HepG2 (cell line): ENCODE data around the gene RINL. TPM values are rescaled to one million over a fixed set of nuclear protein-coding genes. Genes with fewer than 3 reads are reported as not detected.
A peak's percentile ranks its signal among the peaks of the same experiment; 100 is the strongest.

Experiments used
- AHR ChIP-seq: IDR thresholded peaks from 2 replicates; pipeline ENCODE4 v1.6.1; 2018; ENCODE audit warnings: missing genetic modification reagents, missing compliant biosample characterization
- BCL6 ChIP-seq: IDR thresholded peaks from 2 replicates; pipeline ENCODE4 v1.6.1; 2016; ENCODE audit warnings: missing genetic modification reagents, missing compliant biosample characterization
- ERF ChIP-seq: IDR thresholded peaks from 2 replicates; pipeline ENCODE4 v1.6.1; 2018; ENCODE audit warnings: missing biosample characterization, missing genetic modification reagents
- GTF3A ChIP-seq: sonication (generic); formaldehyde crosslinking; conservative IDR thresholded peaks from 2 replicates; pipeline ENCODE4 v1.4.0; 2020; ENCODE audit warnings: mild to moderate bottlenecking, missing genetic modification reagents
- HNF4G ChIP-seq, 2 experiments: sonication (generic) in 1 of 2; formaldehyde crosslinking in 1 of 2; IDR thresholded peaks; 2 replicates each; pipeline versions ENCODE4 v1.4.0 to v1.6.1; 2011 to 2020; ENCODE audit warnings: borderline replicate concordance in 2 of 2, low read depth in 2 of 2, mild to moderate bottlenecking in 2 of 2, low read length in 1 of 2, missing genetic modification reagents in 1 of 2, moderate library complexity in 1 of 2
- PTBP1 ChIP-seq: fragments of 200-400 bp; formaldehyde crosslinking; IDR thresholded peaks from 2 replicates; pipeline ENCODE4 v1.6.1; 2018; ENCODE audit warnings: low read length, low read depth; ENCODE audit not compliant: poor library complexity, severe bottlenecking
- RARA ChIP-seq: IDR thresholded peaks from 2 replicates; pipeline ENCODE4 v1.6.1; 2016; ENCODE audit warnings: missing genetic modification reagents, missing compliant biosample characterization
- SPEN ChIP-seq: sonication (generic); formaldehyde crosslinking; IDR thresholded peaks from 2 replicates; pipeline ENCODE4 v1.5.1; 2020; ENCODE audit warnings: low read depth, mild to moderate bottlenecking, missing genetic modification reagents
- SRSF1 ChIP-seq: fragments of 200-400 bp; formaldehyde crosslinking; optimal IDR thresholded peaks from 2 replicates; pipeline ENCODE3; 2017; ENCODE audit warnings: mild to moderate bottlenecking, low read depth, low read length, moderate library complexity
- TCF12 ChIP-seq, 2 experiments: fragments of 450-650 bp in 1 of 2; sonication (generic) in 1 of 2; formaldehyde crosslinking in 1 of 2; IDR thresholded peaks; 2 replicates each; pipeline versions ENCODE4 v1.6.1 to v1.8.0; 2017 to 2022; ENCODE audit warnings: antibody characterized with exemption in 1 of 2, mild to moderate bottlenecking in 1 of 2, missing genetic modification reagents in 1 of 2, moderate library complexity in 1 of 2
- TSC22D2 ChIP-seq: sonication (generic); formaldehyde crosslinking; IDR thresholded peaks from 2 replicates; pipeline ENCODE4 v1.5.1; 2020; ENCODE audit warnings: missing genetic modification reagents, mild to moderate bottlenecking, borderline replicate concordance
- ZKSCAN1 ChIP-seq: fragments of 150-350 bp; IDR thresholded peaks from 2 replicates; pipeline ENCODE4 v1.6.1; 2014; ENCODE audit warnings: low read length
- ZNF180 ChIP-seq: sonication (generic); formaldehyde crosslinking; IDR thresholded peaks from 2 replicates; pipeline ENCODE4 v1.4.0; 2020; ENCODE audit warnings: low read depth, missing genetic modification reagents, borderline replicate concordance
- ZNF263 ChIP-seq: sonication (generic); formaldehyde crosslinking; IDR thresholded peaks from 2 replicates; pipeline ENCODE4 v1.4.0; 2020; ENCODE audit warnings: missing genetic modification reagents
- ZNF317 ChIP-seq: sonication (generic); formaldehyde crosslinking; IDR thresholded peaks from 2 replicates; pipeline ENCODE4 v1.5.0; 2020; ENCODE audit warnings: mild to moderate bottlenecking, missing genetic modification reagents
- ZNF44 ChIP-seq: sonication (generic); formaldehyde crosslinking; IDR thresholded peaks from 2 replicates; pipeline ENCODE4 v1.5.1; 2020; ENCODE audit warnings: mild to moderate bottlenecking, missing genetic modification reagents
- ZNF709 ChIP-seq: sonication (generic); formaldehyde crosslinking; IDR thresholded peaks from 2 replicates; pipeline ENCODE4 v1.5.0; 2020; ENCODE audit warnings: mild to moderate bottlenecking, missing genetic modification reagents
- polyA plus RNA-seq, 8 experiments: library from polyadenylated mRNA; depleted of rRNA in 3 of 8; stranded (reverse) in 7 of 8; unstranded in 1 of 8; fragments of >200 nt; fragmentation: Illumina TruSeq in 4 of 8; extraction: Trizol in 4 of 8; gene quantifications; 2 replicates each; pipeline versions ENCODE4 v1.2.1 to v1.2.3, GENCODE V29; 2011 to 2016; ENCODE audit warnings: low read depth in 4 of 8, missing spikeins in 1 of 8, mixed read lengths in 1 of 8; ENCODE audit not compliant: insufficient read depth in 1 of 8
- total RNA-seq, 5 experiments: library from RNA; depleted of rRNA; stranded (reverse); fragments of >200 nt; fragmentation: Illumina TruSeq; extraction: Trizol; gene quantifications; 2 replicates each; pipeline ENCODE4 v1.2.3, GENCODE V29; 2016; ENCODE audit warnings: low read depth in 1 of 5
- TF ChIP-seq, protein P1 (sequence below): sonication (generic); formaldehyde crosslinking; IDR thresholded peaks from 2 replicates; pipeline ENCODE4 v1.4.0; 2020; ENCODE audit warnings: missing genetic modification reagents, borderline replicate concordance
- TF ChIP-seq, protein P2 (sequence below): sonication (generic); formaldehyde crosslinking; IDR thresholded peaks from 2 replicates; pipeline ENCODE4 v1.5.0; 2020; ENCODE audit warnings: mild to moderate bottlenecking, missing genetic modification reagents
- TF ChIP-seq, protein P3 (sequence below): IDR thresholded peaks from 2 replicates; pipeline ENCODE4 v1.6.1; 2012; ENCODE audit warnings: inconsistent platforms
- TF ChIP-seq, protein P4 (sequence below): sonication (generic); formaldehyde crosslinking; IDR thresholded peaks from 2 replicates; pipeline ENCODE4 v1.8.0; 2022; ENCODE audit warnings: missing genetic modification reagents, mild to moderate bottlenecking, borderline replicate concordance
- TF ChIP-seq, protein P5 (sequence below): sonication (generic); formaldehyde crosslinking; IDR thresholded peaks from 2 replicates; pipeline ENCODE4 v1.4.0; 2020; ENCODE audit warnings: missing genetic modification reagents

Gene RINL
- total and polyA plus RNA-seq, 2 of the 13 experiments (the other 11 are each of a cell fraction or from before 2014, with no cell fraction given), result 11.4 to 18.0 TPM

DNA sequence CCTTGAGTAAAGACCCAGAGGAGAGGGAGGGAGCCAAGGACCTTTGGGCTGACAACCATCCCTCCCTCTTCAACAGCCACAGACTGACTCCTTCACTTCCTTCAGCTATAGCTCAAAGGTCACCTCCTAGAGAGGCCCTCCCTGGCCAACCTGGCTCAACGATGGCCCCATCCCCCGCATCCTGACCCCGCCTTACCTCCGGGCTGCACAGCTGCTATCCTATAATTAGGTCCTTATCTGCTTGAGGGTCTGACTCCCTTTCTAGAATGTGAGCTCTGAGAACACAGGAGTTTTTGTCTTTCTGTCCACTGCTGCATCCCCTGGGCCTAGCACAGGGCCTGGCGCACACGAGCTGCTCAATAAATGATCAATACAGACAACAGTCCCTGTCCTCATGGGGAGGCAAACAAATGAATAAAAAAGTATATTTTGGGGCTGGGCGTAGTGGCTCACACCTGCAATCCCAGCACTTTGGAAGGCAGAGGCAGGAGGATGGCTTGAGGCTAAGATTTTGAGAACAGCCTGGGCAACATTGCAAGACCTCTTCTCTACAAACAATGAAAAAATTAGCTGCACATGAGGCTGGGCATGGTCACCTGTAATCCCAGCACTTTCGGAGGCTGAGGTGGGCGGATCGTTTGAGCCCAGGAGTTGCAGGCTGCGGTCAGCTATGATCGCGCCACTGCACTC lies 58.7 kb downstream of the RINL start (continued):
- TF ChIP-seq, protein P1, sequence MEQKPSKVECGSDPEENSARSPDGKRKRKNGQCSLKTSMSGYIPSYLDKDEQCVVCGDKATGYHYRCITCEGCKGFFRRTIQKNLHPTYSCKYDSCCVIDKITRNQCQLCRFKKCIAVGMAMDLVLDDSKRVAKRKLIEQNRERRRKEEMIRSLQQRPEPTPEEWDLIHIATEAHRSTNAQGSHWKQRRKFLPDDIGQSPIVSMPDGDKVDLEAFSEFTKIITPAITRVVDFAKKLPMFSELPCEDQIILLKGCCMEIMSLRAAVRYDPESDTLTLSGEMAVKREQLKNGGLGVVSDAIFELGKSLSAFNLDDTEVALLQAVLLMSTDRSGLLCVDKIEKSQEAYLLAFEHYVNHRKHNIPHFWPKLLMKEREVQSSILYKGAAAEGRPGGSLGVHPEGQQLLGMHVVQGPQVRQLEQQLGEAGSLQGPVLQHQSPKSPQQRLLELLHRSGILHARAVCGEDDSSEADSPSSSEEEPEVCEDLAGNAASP, result peak; percentile 83; the same call in 1 of the 2 replicates
- TF ChIP-seq, protein P2, sequence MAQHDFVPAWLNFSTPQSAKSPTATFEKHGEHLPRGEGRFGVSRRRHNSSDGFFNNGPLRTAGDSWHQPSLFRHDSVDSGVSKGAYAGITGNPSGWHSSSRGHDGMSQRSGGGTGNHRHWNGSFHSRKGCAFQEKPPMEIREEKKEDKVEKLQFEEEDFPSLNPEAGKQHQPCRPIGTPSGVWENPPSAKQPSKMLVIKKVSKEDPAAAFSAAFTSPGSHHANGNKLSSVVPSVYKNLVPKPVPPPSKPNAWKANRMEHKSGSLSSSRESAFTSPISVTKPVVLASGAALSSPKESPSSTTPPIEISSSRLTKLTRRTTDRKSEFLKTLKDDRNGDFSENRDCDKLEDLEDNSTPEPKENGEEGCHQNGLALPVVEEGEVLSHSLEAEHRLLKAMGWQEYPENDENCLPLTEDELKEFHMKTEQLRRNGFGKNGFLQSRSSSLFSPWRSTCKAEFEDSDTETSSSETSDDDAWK (CRISPR knock-in tag), result no peak
- TF ChIP-seq SPEN (CRISPR knock-in tag) (no peak), ZNF263 (CRISPR knock-in tag) (no peak), HNF4G (IDR thresholded peaks at IDR 0.05; ENCODE audit: borderline replicate concordance, low read depth, low read length) (peak; percentile 87), HNF4G (CRISPR knock-in tag; IDR thresholded peaks at IDR 0.05; ENCODE audit: borderline replicate concordance, low read depth) (peak; percentile 20; the same call in 1 of the 2 replicates), ZNF317 (CRISPR knock-in tag) (no peak), TSC22D2 (CRISPR knock-in tag) (no peak), ZNF180 (CRISPR knock-in tag) (no peak), BCL6 (peak; percentile 56; the same call in 1 of the 2 replicates), RARA (peak; percentile 75), ERF (no peak), PTBP1 (no peak), TCF12 (IDR thresholded peaks at IDR 0.05) (no peak), TCF12 (CRISPR knock-in tag; IDR thresholded peaks at IDR 0.05) (no peak), ZNF709 (CRISPR knock-in tag) (no peak), GTF3A (CRISPR knock-in tag) (no peak), SRSF1 (no peak), ZKSCAN1 (no peak), ZNF44 (CRISPR knock-in tag) (no peak), AHR (CRISPR knock-in tag) (no peak)
- TF ChIP-seq, protein P3, sequence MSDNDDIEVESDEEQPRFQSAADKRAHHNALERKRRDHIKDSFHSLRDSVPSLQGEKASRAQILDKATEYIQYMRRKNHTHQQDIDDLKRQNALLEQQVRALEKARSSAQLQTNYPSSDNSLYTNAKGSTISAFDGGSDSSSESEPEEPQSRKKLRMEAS, result peak; percentile 39; the same call in 1 of the 2 replicates
- TF ChIP-seq, protein P4, sequence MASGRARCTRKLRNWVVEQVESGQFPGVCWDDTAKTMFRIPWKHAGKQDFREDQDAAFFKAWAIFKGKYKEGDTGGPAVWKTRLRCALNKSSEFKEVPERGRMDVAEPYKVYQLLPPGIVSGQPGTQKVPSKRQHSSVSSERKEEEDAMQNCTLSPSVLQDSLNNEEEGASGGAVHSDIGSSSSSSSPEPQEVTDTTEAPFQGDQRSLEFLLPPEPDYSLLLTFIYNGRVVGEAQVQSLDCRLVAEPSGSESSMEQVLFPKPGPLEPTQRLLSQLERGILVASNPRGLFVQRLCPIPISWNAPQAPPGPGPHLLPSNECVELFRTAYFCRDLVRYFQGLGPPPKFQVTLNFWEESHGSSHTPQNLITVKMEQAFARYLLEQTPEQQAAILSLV (CRISPR knock-in tag), result no peak
- TF ChIP-seq, protein P5, sequence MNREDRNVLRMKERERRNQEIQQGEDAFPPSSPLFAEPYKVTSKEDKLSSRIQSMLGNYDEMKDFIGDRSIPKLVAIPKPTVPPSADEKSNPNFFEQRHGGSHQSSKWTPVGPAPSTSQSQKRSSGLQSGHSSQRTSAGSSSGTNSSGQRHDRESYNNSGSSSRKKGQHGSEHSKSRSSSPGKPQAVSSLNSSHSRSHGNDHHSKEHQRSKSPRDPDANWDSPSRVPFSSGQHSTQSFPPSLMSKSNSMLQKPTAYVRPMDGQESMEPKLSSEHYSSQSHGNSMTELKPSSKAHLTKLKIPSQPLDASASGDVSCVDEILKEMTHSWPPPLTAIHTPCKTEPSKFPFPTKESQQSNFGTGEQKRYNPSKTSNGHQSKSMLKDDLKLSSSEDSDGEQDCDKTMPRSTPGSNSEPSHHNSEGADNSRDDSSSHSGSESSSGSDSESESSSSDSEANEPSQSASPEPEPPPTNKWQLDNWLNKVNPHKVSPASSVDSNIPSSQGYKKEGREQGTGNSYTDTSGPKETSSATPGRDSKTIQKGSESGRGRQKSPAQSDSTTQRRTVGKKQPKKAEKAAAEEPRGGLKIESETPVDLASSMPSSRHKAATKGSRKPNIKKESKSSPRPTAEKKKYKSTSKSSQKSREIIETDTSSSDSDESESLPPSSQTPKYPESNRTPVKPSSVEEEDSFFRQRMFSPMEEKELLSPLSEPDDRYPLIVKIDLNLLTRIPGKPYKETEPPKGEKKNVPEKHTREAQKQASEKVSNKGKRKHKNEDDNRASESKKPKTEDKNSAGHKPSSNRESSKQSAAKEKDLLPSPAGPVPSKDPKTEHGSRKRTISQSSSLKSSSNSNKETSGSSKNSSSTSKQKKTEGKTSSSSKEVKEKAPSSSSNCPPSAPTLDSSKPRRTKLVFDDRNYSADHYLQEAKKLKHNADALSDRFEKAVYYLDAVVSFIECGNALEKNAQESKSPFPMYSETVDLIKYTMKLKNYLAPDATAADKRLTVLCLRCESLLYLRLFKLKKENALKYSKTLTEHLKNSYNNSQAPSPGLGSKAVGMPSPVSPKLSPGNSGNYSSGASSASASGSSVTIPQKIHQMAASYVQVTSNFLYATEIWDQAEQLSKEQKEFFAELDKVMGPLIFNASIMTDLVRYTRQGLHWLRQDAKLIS (CRISPR knock-in tag), result no peak
